Measurements from ENCODE around the gene OR4D1.

The OR4D1 gene

GRCh38 chr17:58165981-58166380 is 17.8 kb downstream of the OR4D1 start:
- no peak overlapping the region for H3K4me3 ChIP-seq (replicated peaks; ENCODE audit: low read depth, low read length)
- DNase-seq (ENCODE audit: extremely low read depth, low read depth), result no peak
- TF ChIP-seq CTCF (IDR thresholded peaks at IDR 0.05; ENCODE audit: low read depth, low read length, missing control alignments), result no peak

DNA sequence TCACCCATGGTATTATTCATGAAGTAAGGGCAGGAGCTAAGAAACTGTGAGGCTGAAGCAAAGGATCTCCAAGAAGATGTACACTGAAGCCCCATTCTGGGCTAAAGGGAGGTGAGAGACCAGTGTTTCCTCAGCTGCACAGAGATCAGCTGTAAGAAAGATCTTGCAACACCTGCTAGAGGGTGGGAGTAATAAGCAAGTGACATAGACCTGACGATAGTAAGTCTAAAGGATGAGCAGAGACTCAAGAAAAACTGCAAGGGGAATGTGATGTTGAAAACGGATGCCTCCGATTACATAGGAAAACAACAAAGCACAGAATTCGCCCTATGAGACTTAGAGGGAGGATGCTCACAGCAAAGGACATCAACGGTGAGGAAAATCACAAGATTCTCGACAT is 18.5 kb downstream of the OR4D1 start, which contains the start of gene OR4D2:
Gene OR4D2 (plus strand): TSS at position 301 of the 400 bp plus-strand sequence. CDS start 2,674 bp downstream, outside the sequence.
- H3K4me3 ChIP-seq (replicated peaks; ENCODE audit: low read depth, low read length), result no peak within 1 kb of the TSS
- TF ChIP-seq CTCF (IDR thresholded peaks at IDR 0.05; ENCODE audit: low read depth, low read length, missing control alignments), result no peak
- no peak for DNase-seq (ENCODE audit: extremely low read depth, low read depth)

DNA sequence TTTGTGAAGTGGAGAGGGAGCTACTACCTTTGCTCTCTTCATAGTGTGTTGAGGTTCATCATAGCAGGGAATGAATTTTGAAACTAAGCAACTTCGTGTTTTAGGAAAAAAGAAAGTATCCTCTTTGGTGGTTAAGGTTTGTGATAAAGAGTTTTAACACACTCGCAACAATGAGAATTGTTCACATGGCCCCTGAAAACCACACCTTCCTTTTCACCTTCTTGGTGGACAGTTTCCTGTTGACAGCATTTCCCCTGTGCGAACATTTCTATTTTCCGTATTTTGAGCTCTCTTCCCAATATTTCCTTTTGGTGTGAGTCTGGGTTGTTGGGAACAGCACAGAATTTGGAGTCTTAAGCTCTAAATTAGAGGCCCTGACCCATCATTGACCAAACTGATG is 22.4 kb downstream of the OR4D1 start:
- TF ChIP-seq CTCF (IDR thresholded peaks at IDR 0.05; ENCODE audit: low read depth, low read length, missing control alignments), result no peak
- H3K4me3 ChIP-seq (replicated peaks; ENCODE audit: low read depth, low read length), result no peak overlapping the region
- no peak for DNase-seq (ENCODE audit: extremely low read depth, low read depth)

DNA sequence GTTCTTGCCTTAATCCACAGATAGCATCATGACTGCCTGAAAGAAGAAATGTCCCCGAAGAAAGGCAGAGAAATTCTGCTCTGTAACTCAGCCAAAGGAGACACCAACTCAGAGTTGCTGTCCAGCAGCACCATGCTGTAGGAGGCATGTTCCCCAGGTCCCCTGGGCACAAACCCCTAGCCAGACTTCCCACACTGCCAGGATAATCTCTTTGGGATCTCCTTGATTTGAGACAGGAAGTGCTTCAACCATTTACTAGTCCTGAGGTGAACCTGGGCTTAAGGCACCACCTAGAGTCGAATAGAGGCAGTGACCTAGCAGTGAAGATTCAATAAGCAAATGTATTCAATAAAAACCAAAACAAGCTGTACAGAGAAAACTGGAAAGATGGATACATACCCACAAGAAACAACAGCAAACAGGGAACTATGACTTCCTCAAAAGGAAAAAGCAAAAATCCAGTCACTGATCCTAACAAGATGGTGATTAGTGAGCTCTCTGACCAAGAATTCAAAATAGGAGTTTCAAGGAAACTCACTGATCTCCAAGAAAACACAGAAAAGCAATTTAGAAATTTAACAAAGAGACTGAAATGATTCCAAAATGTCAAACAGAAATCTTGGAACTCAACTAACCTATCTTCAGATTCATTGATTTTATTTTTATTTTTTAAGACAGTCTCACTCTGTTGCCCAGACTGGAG is 24.3 kb downstream of the OR4D1 start:
- DNase-seq (ENCODE audit: extremely low read depth, low read depth), result no peak
- TF ChIP-seq CTCF (IDR thresholded peaks at IDR 0.05; ENCODE audit: low read depth, low read length, missing control alignments), result peak; percentile 34

DNA sequence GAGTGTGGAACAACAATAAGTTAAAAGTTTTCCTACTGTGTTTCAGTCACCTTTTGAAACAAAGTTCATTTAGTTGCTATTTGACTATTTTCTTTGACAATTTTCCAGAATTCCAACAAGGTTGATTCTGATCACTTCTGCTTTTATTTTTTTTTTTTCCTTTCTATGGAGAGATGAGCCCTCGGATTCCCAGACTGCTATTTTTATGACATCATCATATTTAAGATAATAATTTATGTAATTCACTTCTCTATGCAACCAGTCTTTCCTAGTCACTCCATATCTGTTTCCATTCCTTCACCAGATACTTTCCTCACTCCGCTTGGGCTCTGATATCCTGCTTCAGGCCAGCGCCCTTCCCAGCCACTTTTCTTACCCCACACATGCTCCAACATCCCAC is 26.7 kb downstream of the OR4D1 start:
- DNase-seq (ENCODE audit: extremely low read depth, low read depth), result no peak

More for the DNA sequence above, 24.3 kb downstream of the OR4D1 start:
- H3K4me3 ChIP-seq (replicated peaks; ENCODE audit: low read depth, low read length), result no peak overlapping the region

DNA sequence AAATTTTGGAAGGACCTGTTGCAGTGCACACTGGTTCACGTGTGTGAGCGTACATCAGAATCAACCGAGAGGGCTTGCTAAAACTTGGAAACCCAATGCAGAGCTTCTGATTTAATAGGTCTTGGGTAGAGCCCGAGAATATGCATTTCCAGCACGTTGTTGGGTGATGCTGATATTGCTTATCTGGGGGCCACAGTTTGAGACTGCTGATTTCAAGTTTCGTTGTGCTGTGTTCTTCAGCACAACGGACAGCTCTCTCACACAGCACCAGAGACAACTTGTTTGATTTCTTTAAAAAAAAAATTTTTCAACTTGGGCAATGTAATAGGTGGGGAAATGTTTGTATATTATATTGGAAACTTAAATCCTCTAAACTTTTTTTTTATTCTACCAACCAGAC is 28.0 kb downstream of the OR4D1 start:
- no peak for DNase-seq (ENCODE audit: extremely low read depth, low read depth)
- H3K4me3 ChIP-seq (replicated peaks; ENCODE audit: low read depth, low read length), result no peak overlapping the region
- TF ChIP-seq CTCF (IDR thresholded peaks at IDR 0.05; ENCODE audit: low read depth, low read length, missing control alignments), result no peak

More for the DNA sequence above, 26.7 kb downstream of the OR4D1 start:
- no peak for TF ChIP-seq CTCF (IDR thresholded peaks at IDR 0.05; ENCODE audit: low read depth, low read length, missing control alignments)
- no peak overlapping the region for H3K4me3 ChIP-seq (replicated peaks; ENCODE audit: low read depth, low read length)

DNA sequence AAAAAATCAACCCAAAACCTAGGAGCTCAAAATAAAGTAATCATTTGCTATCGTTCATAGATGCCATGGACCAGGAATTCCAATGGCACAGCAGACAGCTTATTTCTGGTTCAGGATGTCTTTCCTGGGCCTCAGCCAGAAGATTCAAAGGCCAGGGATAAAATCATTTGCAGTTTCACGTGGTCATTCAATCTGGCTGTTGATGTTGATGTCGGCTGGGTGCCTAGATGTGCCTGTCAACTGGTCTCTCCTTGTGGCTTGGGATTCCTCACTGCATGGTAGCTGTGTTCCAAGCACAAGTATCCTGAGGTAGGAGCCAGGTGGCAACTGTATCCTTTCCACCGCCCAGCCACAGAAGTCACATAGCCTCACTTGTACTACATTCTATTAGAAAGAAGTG is 33.6 kb downstream of the OR4D1 start:
- H3K4me3 ChIP-seq (replicated peaks; ENCODE audit: low read depth, low read length), result no peak overlapping the region
- no peak for DNase-seq (ENCODE audit: extremely low read depth, low read depth)
- no peak for TF ChIP-seq CTCF (IDR thresholded peaks at IDR 0.05; ENCODE audit: low read depth, low read length, missing control alignments)

All from HFF-Myc (cell line).